ENCODE data around the gene SOX6. TPM values are rescaled to one million over a fixed set of nuclear protein-coding genes. Genes with fewer than 3 reads are reported as not detected.

The SOX6 gene
- total RNA-seq, 1 donor from 2014 or later, result 13.2 TPM

DNA sequence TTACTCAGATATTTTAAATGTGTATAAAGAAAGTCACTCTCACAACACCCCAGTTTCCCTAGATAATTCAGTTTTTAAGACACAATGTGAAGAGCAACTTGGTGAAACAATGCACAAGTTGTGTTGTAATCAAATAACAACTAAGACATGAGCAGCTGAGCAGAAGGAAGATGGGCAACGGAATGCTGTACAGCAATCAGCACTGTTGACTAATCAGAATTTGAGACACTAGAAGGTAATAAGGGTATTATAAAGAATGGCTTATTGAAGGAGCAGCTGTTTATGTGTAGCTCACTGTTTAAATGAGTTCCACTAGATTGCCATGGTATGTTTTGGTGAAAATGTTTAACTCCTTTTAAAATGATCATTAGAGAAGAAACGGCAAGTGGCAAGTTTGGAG is 60.1 kb downstream of the SOX6 start:
- DNase-seq (ENCODE audit: low read depth), result no peak
- no peaks in the 10 kb centered on the region for H4K20me1 ChIP-seq (ENCODE audit: insufficient read depth, low read length)
- TF ChIP-seq, protein P1, sequence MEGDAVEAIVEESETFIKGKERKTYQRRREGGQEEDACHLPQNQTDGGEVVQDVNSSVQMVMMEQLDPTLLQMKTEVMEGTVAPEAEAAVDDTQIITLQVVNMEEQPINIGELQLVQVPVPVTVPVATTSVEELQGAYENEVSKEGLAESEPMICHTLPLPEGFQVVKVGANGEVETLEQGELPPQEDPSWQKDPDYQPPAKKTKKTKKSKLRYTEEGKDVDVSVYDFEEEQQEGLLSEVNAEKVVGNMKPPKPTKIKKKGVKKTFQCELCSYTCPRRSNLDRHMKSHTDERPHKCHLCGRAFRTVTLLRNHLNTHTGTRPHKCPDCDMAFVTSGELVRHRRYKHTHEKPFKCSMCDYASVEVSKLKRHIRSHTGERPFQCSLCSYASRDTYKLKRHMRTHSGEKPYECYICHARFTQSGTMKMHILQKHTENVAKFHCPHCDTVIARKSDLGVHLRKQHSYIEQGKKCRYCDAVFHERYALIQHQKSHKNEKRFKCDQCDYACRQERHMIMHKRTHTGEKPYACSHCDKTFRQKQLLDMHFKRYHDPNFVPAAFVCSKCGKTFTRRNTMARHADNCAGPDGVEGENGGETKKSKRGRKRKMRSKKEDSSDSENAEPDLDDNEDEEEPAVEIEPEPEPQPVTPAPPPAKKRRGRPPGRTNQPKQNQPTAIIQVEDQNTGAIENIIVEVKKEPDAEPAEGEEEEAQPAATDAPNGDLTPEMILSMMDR (IDR thresholded peaks at IDR 0.05; ENCODE audit: insufficient read depth, low read depth, low read length), result no peak
- no peak for TF ChIP-seq EZH2 (IDR thresholded peaks at IDR 0.05; ENCODE audit: insufficient read depth, low read length)
- no peak overlapping the region for H3K4me2 ChIP-seq (ENCODE audit: low read length)
- H3K79me2 ChIP-seq (ENCODE audit: insufficient read depth, low read length), result no peaks in the 10 kb centered on the region
- no peaks in the 10 kb centered on the region for H3K36me3 ChIP-seq (ENCODE audit: insufficient read depth, low read length)
- H3K9me3 ChIP-seq (ENCODE audit: insufficient read depth, low read depth, low read length), result no peaks in the 10 kb centered on the region
- H2AFZ ChIP-seq (ENCODE audit: low read depth, low read length), result no peak overlapping the region
- no peak for FAIRE-seq
- H3K4me3 ChIP-seq (ENCODE audit: insufficient read depth, low read depth, low read length), result no peak overlapping the region
- Mint-ChIP-seq H3K27me3 (ENCODE audit: low read depth, unreplicated experiment) (no peaks in the 10 kb centered on the region), H3K27ac (ENCODE audit: unreplicated experiment) (no peak overlapping the region), H3K9me3 (ENCODE audit: unreplicated experiment) (no peaks in the 10 kb centered on the region), H3K36me3 (ENCODE audit: low read depth, unreplicated experiment) (no peaks in the 10 kb centered on the region), H3K4me1 (ENCODE audit: low read depth, unreplicated experiment) (peaks cover 23% of the 10 kb centered on the region), H3K4me3 (ENCODE audit: unreplicated experiment) (no peak overlapping the region)
- no peaks in the 10 kb centered on the region for H3K27me3 ChIP-seq (ENCODE audit: insufficient read depth, low read length)
- no peak overlapping the region for H3K27ac ChIP-seq (ENCODE audit: low read depth, low read length)
- no peak overlapping the region for H3K9ac ChIP-seq (ENCODE audit: low read length)
- H3K4me1 ChIP-seq (ENCODE audit: insufficient read depth, low read length), result no peaks in the 10 kb centered on the region

DNA sequence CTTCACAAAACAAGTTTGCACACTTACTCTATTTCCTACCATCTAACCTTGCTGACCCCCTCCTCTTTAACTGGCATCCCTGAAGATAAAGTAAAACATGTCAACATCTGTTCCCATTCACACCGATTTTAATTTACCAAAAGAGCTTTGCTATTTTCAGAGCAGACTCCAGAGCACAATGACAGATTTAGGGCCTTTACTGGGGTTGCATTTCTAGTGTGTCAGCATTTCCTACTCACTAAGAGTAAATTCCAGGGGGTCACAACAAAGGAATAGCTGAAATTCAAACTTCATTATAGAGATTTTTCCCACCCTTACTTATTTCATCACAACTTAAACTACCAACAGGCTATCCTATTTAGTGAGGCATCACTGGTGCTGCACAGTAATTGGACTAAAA is 60.8 kb downstream of the SOX6 start:
- H3K4me2 ChIP-seq (ENCODE audit: low read length), result no peak overlapping the region
- H3K27me3 ChIP-seq (ENCODE audit: insufficient read depth, low read length), result no peaks in the 10 kb centered on the region
- no peaks in the 10 kb centered on the region for H3K9me3 ChIP-seq (ENCODE audit: insufficient read depth, low read depth, low read length)
- H3K9me3 Mint-ChIP-seq (ENCODE audit: unreplicated experiment), result no peaks in the 10 kb centered on the region
- TF ChIP-seq, protein P1 (IDR thresholded peaks at IDR 0.05; ENCODE audit: insufficient read depth, low read depth, low read length), result no peak
- no peak for TF ChIP-seq EZH2 (IDR thresholded peaks at IDR 0.05; ENCODE audit: insufficient read depth, low read length)
- peaks cover 23% of the 10 kb centered on the region for H3K4me1 Mint-ChIP-seq (ENCODE audit: low read depth, unreplicated experiment)
- no peak overlapping the region for H3K4me3 ChIP-seq (ENCODE audit: insufficient read depth, low read depth, low read length)
- H3K9ac ChIP-seq (ENCODE audit: low read length), result no peak overlapping the region
- no peaks in the 10 kb centered on the region for H3K27me3 Mint-ChIP-seq (ENCODE audit: low read depth, unreplicated experiment)
- no peaks in the 10 kb centered on the region for H3K36me3 Mint-ChIP-seq (ENCODE audit: low read depth, unreplicated experiment)
- DNase-seq (ENCODE audit: low read depth), result no peak
- no peak overlapping the region for H2AFZ ChIP-seq (ENCODE audit: low read depth, low read length)
- no peak overlapping the region for H3K27ac Mint-ChIP-seq (ENCODE audit: unreplicated experiment)
- no peaks in the 10 kb centered on the region for H3K4me1 ChIP-seq (ENCODE audit: insufficient read depth, low read length)
- H3K79me2 ChIP-seq (ENCODE audit: insufficient read depth, low read length), result no peaks in the 10 kb centered on the region
- no peaks in the 10 kb centered on the region for H3K36me3 ChIP-seq (ENCODE audit: insufficient read depth, low read length)
- no peak overlapping the region for H3K27ac ChIP-seq (ENCODE audit: low read depth, low read length)
- no peaks in the 10 kb centered on the region for H4K20me1 ChIP-seq (ENCODE audit: insufficient read depth, low read length)
- FAIRE-seq, result no peak
- no peak overlapping the region for H3K4me3 Mint-ChIP-seq (ENCODE audit: unreplicated experiment)

DNA sequence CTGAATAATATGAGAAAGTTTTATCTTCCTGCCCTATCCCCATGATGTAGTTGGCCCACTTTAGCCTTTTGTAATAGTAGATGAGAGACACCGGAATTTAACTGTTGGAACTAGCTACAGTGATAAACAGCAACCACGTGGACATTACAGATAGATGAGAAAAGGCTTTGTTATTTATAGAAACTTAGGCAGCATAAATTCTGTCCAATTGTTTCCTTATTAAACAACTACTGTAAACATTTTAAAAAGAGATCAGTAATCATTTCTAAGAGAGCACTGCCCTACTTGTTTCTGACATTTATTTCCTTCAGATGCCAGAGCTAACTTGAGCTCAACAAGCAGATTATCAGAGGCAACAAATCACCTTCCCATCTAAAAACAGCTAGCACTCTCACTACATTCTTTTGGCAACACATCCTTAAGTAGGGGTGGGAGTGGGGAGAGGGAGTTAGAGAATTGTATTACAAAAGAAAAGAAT is 63.1 kb downstream of the SOX6 start:
- Histone ChIP-seq H3K4me2 (ENCODE audit: low read length) (no peak overlapping the region), H2AFZ (ENCODE audit: low read depth, low read length) (no peak overlapping the region), H3K27me3 (ENCODE audit: insufficient read depth, low read length) (no peaks in the 10 kb centered on the region), H3K4me1 (ENCODE audit: insufficient read depth, low read length) (no peaks in the 10 kb centered on the region), H3K27ac (ENCODE audit: low read depth, low read length) (no peak overlapping the region), H4K20me1 (ENCODE audit: insufficient read depth, low read length) (no peaks in the 10 kb centered on the region), H3K9me3 (ENCODE audit: insufficient read depth, low read depth, low read length) (no peaks in the 10 kb centered on the region), H3K9ac (ENCODE audit: low read length) (no peak overlapping the region), H3K4me3 (ENCODE audit: insufficient read depth, low read depth, low read length) (no peak overlapping the region), H3K79me2 (ENCODE audit: insufficient read depth, low read length) (no peaks in the 10 kb centered on the region), H3K36me3 (ENCODE audit: insufficient read depth, low read length) (no peaks in the 10 kb centered on the region)
- no peak for FAIRE-seq
- Mint-ChIP-seq H3K36me3 (ENCODE audit: low read depth, unreplicated experiment) (no peaks in the 10 kb centered on the region), H3K4me1 (ENCODE audit: low read depth, unreplicated experiment) (peaks cover 13% of the 10 kb centered on the region), H3K9me3 (ENCODE audit: unreplicated experiment) (no peaks in the 10 kb centered on the region), H3K27me3 (ENCODE audit: low read depth, unreplicated experiment) (no peaks in the 10 kb centered on the region), H3K4me3 (ENCODE audit: unreplicated experiment) (no peak overlapping the region), H3K27ac (ENCODE audit: unreplicated experiment) (peak overlapping the region; percentile 19)
- peak; percentile 47 for DNase-seq (ENCODE audit: low read depth)
- TF ChIP-seq EZH2 (IDR thresholded peaks at IDR 0.05; ENCODE audit: insufficient read depth, low read length), result no peak
- TF ChIP-seq, protein P1 (IDR thresholded peaks at IDR 0.05; ENCODE audit: insufficient read depth, low read depth, low read length), result no peak

All from astrocyte (in vitro differentiated cells and primary cell).